Uterus (tissue), 2 donors: ENCODE results near the gene ERICH3.

Source experiments
- POLR2A ChIP-seq, 2 donors: fragments of 450-650 bp; IDR thresholded peaks; one replicate each; pipeline ENCODE4 v1.6.1; 2016; ENCODE audit warnings: antibody characterized with exemption in 2 of 2, mild to moderate bottlenecking in 1 of 2, moderate library complexity in 1 of 2
- TF ChIP-seq, protein P1 (sequence below), 4 experiments: fragments of 200-600 bp in 2 of 4; fragments of 450-650 bp in 2 of 4; sonication (generic) in 2 of 4; IDR thresholded peaks; one replicate each; pipeline ENCODE4 v1.5.1; 2016 to 2019; ENCODE audit warnings: antibody characterized with exemption in 4 of 4, mild to moderate bottlenecking in 2 of 4, moderate library complexity in 1 of 4

DNA sequence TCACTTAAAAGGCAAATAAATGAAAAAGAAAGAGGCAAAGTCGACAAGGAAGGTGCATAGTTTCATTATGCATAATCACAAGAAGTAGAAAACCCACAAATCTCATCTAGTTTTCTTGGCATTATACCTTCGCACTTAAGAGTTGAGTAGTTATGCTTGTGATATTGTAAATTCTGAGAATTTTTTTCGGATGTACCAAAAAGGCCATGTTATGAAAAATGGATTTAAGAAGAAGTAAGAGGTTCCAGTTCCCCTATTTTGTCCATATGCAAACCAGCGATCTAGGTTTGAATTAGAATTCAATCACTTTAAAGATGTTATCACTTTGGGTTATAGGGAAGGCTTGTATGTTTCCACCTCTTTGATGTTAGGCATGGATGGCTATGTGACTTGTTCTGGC is 7.9 kb upstream of the ERICH3 start:
- TF ChIP-seq POLR2A (IDR thresholded peaks at IDR 0.05): no peak
- TF ChIP-seq, protein P1, sequence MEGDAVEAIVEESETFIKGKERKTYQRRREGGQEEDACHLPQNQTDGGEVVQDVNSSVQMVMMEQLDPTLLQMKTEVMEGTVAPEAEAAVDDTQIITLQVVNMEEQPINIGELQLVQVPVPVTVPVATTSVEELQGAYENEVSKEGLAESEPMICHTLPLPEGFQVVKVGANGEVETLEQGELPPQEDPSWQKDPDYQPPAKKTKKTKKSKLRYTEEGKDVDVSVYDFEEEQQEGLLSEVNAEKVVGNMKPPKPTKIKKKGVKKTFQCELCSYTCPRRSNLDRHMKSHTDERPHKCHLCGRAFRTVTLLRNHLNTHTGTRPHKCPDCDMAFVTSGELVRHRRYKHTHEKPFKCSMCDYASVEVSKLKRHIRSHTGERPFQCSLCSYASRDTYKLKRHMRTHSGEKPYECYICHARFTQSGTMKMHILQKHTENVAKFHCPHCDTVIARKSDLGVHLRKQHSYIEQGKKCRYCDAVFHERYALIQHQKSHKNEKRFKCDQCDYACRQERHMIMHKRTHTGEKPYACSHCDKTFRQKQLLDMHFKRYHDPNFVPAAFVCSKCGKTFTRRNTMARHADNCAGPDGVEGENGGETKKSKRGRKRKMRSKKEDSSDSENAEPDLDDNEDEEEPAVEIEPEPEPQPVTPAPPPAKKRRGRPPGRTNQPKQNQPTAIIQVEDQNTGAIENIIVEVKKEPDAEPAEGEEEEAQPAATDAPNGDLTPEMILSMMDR (IDR thresholded peaks at IDR 0.05): no peak
